ENCODE data around the gene THYN1.

THYN1 gene

GRCh38 chr11:134207538-134208239 is 45.5 kb downstream of the THYN1 start:
- ATAC-seq: no peak

GRCh38 chr11:134206185-134206584 is 47.0 kb downstream of the THYN1 start:
- ATAC-seq: no peak

GRCh38 chr11:134205729-134206128 is 47.4 kb downstream of the THYN1 start:
- no peak for ATAC-seq

DNA sequence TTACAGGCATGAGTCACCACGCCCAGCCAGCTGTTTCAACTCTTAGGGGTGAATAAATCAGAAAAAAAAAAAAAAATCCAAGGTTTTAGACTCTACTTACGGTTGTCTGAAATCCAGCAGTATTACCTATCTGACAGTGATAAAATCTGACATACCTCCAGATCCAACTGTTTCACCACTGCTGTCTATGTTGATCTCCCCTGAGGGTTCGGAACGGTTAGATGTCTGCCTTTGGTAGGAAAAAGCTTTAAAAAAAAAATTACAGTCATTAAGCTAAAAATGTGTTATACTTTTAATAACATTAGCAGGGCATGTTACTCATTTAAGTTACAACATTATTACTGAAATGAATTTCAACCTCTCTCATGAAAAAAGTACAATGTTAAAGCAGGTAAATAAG is 50.5 kb downstream of the THYN1 start:
- no peak for ATAC-seq

GRCh38 chr11:134200688-134201087 is 52.5 kb downstream of the THYN1 start:
- ATAC-seq: no peak

DNA sequence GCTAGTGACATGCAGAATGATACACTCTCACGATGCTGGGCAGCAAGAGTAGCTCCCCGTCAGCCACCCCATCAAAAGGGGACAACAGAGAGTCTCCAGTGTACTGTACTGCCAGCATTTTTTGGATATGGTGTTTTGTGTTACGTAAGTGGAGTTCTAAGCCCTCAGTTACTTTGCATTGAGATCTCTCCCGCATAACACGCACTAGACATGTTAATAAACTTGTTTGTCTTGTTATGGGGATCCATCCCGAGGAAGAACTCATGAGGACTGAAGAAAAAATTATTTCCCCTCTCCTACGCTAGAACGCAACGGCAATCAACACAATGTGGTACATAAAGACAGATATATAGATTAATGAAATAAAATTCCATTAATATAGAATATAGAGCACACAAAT is 53.6 kb downstream of the THYN1 start:
- ATAC-seq: no peak
